ENCODE results near the gene SYNGR4.
"Not testable (repeated sequence)": the region's sequence is repeated elsewhere in the genome, so short reads cannot be mapped to it uniquely, and the experiment has no call there.

Gene SYNGR4

DNA sequence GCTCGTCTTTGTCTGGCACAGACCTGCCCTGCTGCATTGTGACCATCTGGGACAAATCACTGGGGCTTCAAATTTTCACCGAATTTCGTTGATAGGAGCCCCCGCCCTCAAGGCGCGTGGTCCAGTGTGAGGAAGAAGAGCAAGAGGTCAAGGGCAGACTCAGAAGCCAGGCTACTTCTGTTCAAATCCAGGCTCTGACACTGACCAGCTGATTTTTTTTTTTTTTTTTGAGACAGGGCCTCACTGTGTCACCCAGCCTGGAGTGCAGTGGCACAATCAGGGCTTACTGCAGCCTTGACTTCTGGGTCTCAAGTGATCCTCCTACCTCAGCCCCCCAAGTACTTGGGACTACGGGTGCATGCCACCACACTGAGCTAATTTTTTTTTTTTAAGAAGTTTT is 7.2 kb downstream of the SYNGR4 start:
- no peak for DNase-seq (ENCODE audit: low read depth)

- DNase-seq (ENCODE audit: low read depth), result not testable (repeated sequence)
Measured at GRCh38 chr19:48371771-48372170, 7.6 kb downstream of the SYNGR4 start.

- DNase-seq (ENCODE audit: low read depth), result no peak
Measured at GRCh38 chr19:48372904-48373303, 8.7 kb downstream of the SYNGR4 start.

- DNase-seq (ENCODE audit: low read depth), result no peak
Measured at GRCh38 chr19:48373567-48373966, 9.4 kb downstream of the SYNGR4 start.

DNA sequence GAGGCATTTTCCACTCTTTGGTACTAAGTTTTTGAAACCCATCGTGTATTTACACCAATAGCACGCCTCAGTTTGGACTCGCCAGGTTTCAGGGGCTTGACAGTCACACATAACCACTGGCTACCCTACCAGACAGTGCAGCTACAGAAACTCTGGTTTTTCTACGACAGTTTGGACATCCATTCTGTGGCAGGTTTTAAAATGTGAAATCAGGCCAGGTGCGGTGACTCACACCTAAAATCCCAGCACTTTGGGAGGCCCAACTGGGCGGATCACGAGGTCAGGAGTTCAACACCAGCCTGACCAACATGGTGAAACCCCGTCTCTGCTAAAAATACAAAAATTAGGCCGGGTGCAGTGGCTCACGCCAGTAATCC is 14.0 kb downstream of the SYNGR4 start:
- DNase-seq (ENCODE audit: low read depth), result no peak

DNA sequence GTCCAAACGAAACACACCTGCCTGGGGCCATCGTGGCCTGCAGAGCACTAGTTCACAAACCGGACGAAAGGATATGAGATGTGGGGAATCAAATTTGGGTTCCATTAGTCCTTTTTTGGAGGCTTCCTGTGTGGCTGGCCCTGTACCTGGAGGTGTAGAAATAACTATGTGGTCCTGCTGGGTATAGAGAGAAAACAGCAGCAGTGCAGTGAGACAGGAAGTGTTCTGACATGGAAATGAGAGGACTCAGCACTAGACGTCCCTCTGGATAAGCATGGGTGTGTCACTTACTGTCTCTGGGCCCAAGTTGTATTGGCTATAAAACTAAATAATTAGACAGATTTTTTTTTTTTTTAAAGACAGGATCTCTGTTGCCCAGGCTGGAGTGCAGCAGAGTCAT is 14.9 kb downstream of the SYNGR4 start:
- DNase-seq (ENCODE audit: low read depth), result no peak

- DNase-seq (ENCODE audit: low read depth), result no peak
Measured at GRCh38 chr19:48381178-48381950, 17.2 kb downstream of the SYNGR4 start.

DNA sequence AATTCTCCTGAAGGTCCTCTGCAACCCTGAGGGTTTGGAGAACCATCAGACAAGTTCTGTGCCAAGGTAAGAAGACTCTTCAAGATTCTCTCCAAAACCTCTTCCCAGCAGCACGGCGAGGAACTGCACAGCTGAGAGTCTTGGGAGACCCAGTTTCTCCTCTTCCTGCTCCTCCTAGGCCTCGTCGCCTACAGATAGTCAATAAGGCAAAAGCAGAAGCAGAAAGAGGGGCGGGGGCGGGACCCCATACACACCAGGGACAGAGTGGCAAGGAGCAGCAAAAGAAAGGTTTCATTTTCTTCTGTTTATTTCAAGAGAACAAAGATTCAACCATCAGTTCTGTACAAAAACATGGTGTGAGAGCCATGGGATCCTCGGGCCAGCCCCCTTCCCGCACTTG is 18.1 kb downstream of the SYNGR4 start:
- DNase-seq (ENCODE audit: low read depth), result no peak

DNA sequence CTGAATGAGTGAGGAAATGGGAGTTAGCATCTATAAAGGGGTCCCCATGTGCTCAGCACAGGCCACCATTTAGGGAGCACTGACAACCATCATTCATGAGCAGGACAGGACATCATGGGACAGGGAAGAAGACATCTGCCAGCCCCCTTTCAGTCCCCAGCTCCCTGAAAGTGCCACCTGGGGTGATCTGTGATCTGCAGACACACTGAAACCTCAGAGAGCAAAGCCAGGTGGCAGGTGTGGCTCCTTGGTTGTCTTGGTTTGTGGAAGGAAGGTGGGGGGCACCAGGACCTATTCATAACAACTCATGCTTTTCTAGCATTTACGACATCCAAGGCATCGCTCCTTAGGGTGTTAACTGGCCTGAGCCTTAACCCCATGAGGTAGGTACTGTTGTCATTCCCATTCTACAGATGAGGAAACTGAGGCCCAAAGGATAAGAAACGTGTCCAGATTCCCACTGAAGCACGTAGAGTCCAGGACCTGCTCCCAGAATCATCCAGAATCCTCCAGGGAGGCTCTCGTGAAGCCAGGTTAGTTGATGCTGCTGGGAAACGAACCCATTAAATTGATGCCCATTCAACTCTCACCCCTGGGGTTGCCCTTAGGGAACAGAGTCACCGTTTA is 21.4 kb downstream of the SYNGR4 start:
- DNase-seq (ENCODE audit: low read depth), result no peak

DNA sequence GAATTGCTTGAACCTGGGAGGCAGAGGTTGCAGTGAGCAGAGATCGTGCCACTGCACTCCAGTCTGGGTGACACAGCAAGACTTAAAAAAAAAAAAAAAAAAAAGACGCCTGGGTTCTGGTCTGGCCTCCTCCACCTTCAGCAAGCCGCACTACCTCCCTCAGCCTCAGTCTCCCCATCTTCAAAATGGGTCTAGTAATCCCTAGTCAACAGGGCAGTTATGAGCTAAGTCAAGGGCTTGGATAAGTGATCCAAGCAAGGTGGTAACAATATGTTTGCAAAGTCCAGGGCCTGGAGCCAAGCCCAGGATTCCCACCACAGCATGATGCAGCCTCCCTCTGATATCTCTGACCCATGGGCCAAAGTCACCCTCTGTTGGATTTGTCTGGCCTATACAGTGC is 22.8 kb downstream of the SYNGR4 start:
- DNase-seq (ENCODE audit: low read depth), result no peak

DNA sequence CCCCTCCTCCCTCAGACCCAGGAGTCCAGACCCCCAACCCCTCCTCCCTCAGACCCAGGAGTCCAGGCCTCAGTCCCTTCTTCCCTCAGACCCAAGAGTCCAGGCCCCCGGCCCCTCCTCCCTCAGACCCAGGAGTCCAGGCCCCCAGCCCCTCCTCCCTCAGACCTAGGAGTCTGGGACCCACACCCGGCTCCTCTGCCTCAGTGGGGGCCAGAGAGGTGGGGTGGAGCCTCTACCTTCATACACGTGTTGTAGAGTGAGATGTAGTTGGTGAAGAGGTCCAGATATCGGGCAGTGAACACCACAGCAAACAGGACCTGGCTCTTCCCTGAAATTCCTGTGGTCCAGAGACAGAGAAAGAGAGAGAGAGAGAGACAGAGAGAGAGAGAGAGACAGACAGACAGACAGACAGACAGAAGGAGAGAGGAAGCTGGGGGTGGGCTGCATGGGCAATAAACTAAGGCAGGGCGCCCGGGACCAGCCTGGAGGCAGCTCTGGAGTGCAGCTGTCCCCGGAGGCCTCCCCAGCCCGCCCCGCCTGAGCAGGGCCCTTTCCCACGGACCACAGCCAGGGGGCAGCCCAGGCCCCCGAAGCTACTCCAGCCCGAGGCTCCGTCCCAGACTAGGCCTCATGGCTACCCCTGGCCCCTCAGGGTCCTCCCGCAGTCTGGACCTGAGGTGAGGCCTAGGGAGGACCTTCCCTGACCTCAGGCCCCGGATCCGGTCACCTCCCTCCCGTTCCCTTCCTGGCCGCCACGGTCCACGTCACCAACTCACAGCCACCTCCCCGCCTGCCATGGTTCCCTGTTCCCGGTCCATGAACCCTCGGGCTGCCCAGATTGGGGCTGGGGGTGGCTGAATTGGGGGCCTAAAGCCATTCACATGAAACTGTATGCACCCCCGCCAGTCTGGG is 26.3 kb downstream of the SYNGR4 start:
- DNase-seq (ENCODE audit: low read depth), result no peak

GRCh38 chr19:48391100-48392005 is 27.2 kb downstream of the SYNGR4 start, which contains the start of gene KDELR1:
Gene KDELR1, minus strand, starts transcription at chr19:48391551. Its CDS starts 193 bp downstream, at chr19:48391358.
- no peak for DNase-seq (ENCODE audit: low read depth)

DNA sequence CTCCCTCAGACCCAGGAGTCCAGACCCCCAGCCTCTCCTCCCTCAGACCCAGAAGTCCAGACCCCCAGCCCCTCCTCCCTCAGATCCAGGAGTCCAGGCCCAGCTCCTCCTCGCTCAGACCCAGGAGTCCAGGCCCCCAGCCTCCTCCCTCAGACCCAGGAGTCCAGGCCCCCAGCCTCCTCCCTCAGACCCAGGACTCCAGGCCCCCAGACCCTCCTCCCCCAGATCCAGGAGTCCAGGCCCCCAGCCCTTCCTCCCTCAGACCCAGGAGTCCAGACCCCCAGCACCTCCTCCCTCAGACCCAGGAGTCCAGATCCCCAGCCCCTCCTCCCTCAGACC is 27.8 kb downstream of the SYNGR4 start:
- not testable (repeated sequence) for DNase-seq (ENCODE audit: low read depth)

GRCh38 chr19:48392860-48393558 is 28.8 kb downstream of the SYNGR4 start:
- no peak for DNase-seq (ENCODE audit: low read depth)

DNA sequence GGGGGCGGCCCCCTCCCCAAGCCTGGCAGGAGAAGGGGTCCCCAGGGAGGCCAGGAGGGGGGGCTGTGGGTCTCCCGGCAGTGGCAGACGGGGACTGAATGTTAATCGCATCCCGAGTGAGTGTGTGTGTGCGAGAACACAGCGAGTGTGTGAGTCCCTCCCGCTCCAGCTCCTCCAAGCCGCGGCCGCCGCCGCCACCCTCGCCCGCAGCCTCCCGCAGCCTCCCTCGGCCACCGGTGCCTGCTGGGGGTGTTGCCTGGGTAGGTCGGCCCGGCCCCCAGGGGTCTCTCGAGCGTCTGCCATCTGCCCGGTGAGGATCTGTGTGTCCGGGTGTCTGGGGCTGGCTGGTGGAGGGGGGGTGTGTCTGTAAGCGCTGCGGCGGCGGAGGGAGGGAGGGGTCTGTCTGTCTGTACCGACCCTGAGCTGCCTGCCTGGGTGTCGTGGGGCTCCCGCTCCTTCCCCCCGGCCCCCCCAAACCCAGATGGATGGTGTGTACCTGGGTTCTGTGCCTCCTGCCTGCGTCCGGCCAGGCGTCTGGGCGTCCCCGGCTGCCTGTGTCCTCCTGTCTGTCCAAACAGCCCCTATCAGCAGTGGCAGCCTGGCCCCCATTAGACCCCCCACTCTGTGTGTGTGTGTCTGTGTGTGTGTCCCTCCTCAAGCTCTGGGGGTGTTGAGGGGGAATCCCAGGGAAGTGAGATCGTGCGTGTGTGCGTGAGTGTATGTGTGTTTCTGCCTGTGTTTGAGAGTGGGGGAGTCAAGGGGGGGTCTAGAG is 29.6 kb downstream of the SYNGR4 start, which contains the start of gene GRIN2D:
GRIN2D (plus strand) TSS at position 110 of the 772 bp plus-strand sequence. CDS start 4,725 bp downstream, outside the sequence.
- DNase-seq (ENCODE audit: low read depth), result no peak

- no peak for DNase-seq (ENCODE audit: low read depth)
Measured at GRCh38 chr19:48394331-48395169, 30.4 kb downstream of the SYNGR4 start.

GRCh38 chr19:48395170-48395455 is 30.9 kb downstream of the SYNGR4 start:
- no peak for DNase-seq (ENCODE audit: low read depth)

- no peak for DNase-seq (ENCODE audit: low read depth)
Measured at GRCh38 chr19:48395499-48395898, 31.3 kb downstream of the SYNGR4 start.

DNA sequence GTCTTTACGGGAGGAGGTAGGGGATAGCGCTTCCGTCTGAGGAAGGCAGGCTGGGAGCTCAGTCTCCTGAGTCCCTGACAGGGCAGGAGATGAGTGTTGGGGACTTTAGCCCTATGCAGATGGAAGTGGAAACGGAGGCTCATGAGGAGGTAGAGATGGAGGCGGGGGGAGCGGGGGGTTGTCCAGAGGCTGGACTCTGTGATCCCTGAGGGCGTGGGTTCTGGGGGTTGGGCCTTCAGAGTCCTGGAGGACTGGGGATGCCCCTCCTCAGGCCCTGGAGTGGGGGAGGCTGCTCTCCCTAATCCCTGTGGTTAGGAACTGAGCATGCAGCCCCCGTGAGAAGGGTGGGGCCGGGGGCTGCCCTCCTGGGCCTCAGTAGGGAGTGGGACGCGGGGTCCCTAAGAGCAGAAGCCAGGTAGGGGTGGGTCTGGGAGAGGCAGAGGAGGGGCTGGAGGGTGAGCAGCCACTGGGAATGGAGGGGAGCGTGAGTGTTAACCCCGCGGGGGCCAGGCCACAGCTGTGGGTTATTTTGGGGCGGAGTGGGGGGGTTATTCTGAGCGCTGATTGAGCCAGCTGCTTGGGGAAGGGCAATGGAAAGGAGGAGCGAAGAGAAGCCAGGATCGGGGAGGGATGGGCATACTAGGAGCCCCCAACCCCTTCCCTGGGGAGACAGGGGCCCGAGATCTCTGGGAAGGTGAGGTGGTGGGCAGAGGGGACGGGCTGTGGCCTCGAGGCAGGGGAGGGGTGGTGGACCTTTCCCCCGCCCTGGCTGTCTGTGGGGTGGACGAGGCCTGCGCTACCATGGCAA is 32.1 kb downstream of the SYNGR4 start:
- no peak for DNase-seq (ENCODE audit: low read depth)
